Measurements from ENCODE around the gene BTBD18.
A peak's percentile ranks its signal among the peaks of the same experiment; 100 is the strongest.

The BTBD18 gene

GRCh38 chr11:57775491-57775890 is 23.9 kb upstream of the BTBD18 start:
- no peak for DNase-seq

- no peak for DNase-seq
Measured at GRCh38 chr11:57773026-57773598, 21.5 kb upstream of the BTBD18 start.

GRCh38 chr11:57772562-57772961 is 20.9 kb upstream of the BTBD18 start:
- no peak for DNase-seq

DNA sequence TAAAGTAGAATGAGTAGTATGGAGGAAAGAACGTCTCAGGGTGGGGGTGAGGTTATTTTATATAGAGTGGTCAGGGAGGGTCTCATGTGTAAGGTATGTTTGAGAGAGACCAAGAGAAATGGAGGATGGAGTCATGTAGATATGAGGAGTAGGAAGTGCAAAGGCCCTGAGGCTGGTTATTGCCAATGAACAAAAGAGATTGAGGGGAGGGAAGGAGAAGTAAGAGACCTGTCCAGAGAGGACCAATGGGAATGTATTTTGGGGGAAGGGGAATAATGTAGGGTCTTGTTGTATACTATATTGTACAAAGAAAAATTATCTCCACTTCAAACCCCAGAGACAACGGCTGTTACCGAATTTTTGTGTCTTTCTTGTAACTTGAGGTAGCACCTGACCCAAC is 19.7 kb upstream of the BTBD18 start:
- DNase-seq, result no peak

GRCh38 chr11:57770793-57771192 is 19.2 kb upstream of the BTBD18 start:
- DNase-seq, result no peak

GRCh38 chr11:57764972-57765371 is 13.4 kb upstream of the BTBD18 start:
- no peak for DNase-seq

DNA sequence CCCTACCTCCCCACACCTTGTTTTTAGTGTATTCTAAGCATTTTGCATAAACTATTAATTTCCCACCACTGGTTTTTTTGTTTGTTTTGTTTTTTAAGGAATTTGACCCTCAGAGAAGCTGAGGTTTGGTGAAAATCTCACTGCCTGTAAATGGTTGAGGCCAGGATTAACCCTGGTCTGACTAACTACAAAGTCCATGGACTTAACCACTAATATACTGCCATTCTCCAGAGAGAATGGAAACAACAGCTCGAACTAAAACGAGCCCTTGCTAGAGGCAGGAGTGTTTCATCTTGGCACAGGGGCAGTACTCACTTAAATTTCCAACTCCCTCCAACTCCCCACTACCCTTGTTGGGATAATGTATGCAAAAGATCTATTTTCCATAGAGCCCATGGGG is 12.9 kb upstream of the BTBD18 start:
- no peak for DNase-seq

DNA sequence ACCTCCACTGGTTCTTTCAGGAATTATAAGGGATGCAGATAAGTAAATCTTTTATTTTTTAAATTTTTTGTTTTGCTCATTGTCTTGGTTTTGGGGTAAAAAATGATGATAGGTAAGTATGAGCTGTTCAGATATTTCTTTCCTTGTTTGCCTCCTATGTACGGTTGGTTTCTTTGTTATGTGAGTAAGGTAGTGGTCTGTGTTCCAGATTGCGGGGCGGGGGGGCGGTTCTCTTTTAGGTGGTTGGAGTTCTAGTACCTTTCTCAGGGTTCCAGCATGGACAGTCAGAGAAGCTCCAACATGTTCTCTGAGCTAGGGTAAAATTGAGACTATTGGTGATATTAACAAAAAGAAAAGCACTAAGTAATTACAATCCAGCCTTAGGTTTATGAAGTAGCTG is 12.4 kb upstream of the BTBD18 start:
- DNase-seq, result no peak

DNA sequence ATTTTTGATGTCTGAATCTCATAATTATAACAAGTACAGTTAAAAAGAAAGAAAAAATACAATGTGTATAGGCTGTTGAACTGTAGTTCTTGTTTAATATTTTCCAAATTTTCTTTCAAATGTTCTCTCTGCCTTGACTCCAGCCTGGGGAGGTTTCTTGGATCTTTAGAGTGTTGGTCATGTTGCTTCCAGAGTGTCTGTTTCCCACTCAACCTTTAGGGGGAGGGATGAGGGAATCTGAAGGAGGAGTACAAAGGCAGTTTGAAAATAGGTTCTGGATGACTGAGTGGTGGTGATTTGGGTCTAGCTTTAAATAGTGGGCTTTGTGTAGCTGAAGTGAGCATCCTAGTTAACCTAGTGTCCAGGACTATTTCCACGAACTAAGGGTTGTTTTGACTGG is 11.9 kb upstream of the BTBD18 start:
- DNase-seq, result no peak

DNA sequence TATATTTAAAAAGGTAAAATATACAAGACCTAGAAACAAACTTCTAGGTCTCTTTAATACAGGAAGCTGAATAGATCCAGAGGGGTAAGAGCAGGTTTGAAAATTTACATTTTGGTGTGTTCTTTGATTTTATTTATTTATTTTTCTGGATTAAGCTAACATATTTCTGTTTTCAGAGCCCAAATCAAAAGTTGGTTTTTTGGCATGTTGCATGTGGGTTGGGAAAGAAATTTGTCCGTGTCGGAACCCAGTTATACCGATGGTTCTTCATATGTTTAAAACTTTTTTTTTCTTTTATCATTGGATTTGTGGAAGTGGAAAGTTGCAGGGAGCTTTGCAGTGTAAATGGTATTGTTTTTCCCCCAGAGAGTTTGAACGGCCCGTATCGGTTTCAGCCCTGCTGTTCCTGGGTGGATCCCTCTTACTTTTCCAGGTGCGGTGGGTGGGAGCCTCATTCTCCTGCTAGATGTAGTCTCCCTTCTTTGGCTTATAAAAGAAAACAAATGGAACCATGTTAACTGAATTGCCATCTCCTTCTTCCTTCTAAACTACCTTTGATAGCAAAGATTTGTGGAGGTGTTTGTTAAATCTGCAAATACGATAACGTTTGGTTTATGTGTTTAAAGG is 10.7 kb upstream of the BTBD18 start:
- no peak for DNase-seq

DNA sequence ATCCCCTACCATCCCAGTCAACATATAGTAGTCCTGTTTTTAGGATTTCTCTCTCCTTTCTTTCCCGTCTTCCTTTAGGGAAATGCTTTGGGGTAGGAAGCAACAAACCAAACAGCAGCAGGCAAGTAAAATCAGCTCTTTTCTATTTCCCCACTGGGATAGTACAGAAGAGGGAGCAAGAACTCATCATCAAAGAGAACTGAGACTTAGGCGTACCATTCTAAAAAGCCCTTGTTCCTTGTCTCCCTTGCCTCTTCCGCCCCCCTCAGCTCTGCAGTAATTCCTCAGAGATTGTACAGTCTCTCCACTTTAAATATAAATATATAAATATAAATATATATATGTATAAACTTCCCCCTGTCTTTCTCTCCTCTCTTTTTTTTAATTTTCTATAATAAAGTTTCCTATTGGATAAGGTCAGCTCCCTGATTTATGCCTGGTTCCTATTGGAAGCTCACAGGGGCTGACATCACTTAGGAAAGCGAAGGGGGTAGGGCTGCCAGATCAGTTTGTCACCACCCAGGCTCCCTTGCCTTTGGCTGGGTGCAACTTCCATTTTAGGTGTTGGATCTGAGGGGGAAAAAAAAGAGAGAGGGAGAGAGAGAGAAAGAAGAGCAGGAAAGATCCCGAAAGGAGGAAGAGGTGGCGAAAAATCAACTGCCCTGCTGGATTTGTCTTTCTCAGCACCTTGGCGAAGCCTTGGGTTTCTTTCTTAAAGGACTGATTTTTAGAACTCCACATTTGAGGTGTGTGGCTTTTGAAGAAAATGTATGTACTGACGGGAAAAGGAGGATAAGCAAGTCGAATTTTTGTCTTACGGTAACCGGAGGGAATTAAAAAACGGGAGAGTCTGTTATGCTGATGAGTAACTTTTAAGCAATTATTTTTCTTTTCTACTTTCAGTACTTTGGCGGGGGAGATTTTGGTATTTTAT is 9.9 kb upstream of the BTBD18 start, which contains the start of gene CTNND1:
Gene CTNND1 (plus strand): TSS at position 502 of the 934 bp plus-strand sequence. CDS start 29,677 bp downstream, outside the sequence.
- DNase-seq, result no peak

DNA sequence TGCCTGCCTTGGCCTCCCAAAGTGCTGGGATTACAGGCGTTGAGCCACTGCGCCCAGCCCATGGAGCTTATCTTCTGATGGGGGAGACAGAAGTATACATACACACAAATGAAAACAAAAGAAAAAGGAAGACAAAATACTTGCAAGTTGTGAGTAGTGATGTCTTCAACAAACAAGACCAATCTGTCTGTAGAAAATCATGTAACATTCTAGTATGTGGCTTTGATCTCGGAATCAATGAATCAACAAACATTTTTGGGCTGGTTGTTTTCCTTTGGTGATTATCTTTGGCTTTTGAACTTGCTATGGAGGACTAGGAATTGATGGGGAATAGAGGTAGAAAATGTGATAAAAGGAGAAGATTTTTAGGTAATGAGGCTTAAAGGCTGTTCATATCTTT is 6.6 kb upstream of the BTBD18 start:
- DNase-seq, result no peak

DNA sequence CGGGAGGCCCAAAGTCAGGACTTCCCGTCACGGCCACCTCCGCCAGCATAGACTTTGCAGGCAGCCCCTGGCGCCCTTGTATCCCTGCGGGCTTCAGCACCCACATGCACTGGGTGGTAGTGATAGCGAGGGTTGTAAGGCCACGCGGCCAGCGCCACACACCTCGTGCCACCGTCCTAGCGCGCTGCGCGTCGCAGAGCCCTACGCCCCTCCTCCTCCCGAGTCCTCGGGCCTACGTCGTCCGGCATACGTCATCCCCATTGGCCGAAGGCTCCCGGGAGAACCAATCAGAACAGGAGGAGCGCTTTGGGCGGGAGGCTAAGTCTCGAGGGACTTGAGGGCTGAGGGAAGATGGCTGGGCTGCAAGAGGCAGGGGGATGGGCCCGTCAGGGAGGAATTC is 1.3 kb upstream of the BTBD18 start:
- no peak for DNase-seq

- DNase-seq, result no peak
Measured at GRCh38 chr11:57751176-57751575, 443 bp downstream of the BTBD18 start.

- DNase-seq, result no peak
Measured at GRCh38 chr11:57746920-57747319, 4.7 kb downstream of the BTBD18 start.

DNA sequence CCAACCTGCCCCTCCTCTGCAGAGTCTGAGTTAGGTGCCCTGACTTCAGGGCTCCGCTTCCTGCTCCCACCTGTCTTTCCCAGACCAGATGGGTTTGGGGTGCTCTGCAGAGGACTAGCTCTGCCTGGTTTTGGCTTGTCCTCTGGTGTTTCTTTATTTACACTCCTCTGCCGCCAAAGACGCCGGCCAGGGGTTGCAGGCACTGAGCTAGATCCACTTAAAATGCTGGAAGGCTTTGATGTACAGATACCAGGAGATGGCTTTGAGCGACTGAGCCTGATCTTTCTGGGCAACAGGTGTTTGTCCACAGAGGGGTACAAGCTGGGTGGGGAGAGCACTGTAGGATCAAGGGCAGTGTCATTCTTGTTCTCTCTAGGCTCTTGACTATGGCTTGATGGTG is 6.4 kb downstream of the BTBD18 start:
- no peak for DNase-seq

- DNase-seq, result no peak
Measured at GRCh38 chr11:57744357-57744756, 7.3 kb downstream of the BTBD18 start.

- DNase-seq, result no peak
Measured at GRCh38 chr11:57742087-57742452, 9.5 kb downstream of the BTBD18 start.

- DNase-seq, result peak; percentile 81
Measured at GRCh38 chr11:57741132-57742086, 10.2 kb downstream of the BTBD18 start, which contains the start of gene SELENOH. SELENOH (plus strand) TSS chr11:57741491; CDS start chr11:57741596, 105 bp downstream.

DNA sequence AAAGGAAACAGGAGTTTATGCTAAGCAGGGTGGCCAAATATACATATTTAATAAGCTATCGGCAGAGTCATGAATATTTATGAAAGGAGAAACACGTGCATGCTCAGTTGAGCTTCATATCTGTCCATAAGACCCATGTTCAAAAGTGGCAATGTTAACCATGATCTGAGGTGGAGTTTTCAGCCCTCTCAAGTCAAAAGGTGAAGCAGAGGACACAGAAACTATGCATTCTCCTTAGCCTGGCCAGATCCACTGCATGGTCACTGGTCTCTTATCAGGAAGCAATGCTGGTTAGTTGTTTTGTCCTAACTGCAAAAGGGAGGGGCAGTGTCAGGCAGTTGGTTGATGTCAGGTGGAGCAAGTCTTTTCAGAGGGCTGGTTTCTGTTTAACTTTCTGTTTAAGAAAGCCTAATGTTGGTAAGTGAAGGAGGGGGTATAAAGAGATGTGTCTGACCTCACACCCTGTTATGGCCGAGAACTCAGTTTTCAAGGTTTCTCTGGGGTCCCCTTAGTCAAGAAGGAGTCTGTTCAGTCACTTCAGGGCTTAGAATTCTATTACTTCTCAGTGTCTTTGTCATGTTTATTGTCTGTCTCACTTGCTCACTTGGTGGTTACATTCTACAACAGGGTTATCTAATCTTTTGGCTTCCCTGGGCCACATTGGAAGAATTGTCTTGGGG is 15.9 kb downstream of the BTBD18 start:
- DNase-seq, result no peak

GRCh38 chr11:57732661-57733060 is 19.0 kb downstream of the BTBD18 start:
- no peak for DNase-seq

- no peak for DNase-seq
Measured at GRCh38 chr11:57729479-57729878, 22.1 kb downstream of the BTBD18 start.
